Calu3 (cell line): ENCODE results near the gene SHISA6. TPM values are rescaled to one million over a fixed set of nuclear protein-coding genes. Genes with fewer than 3 reads are reported as not detected.

Source experiments
- BruUV-seq: library from RNA; stranded (reverse); fragments of 400-500 nt; replicated peaks from 2 replicates; lab custom pipeline; 2021; lab: Mats Ljungman, UMichigan
- CTCF ChIA-PET: fragments of 300-600 bp; sonication (Branson Sonifier 250); formaldehyde crosslinking; loops from one replicate; lab custom pipeline; 2022; ENCODE audit warnings: antibody characterized with exemption; lab: Charles Lee
- DNase-seq: peaks from one replicate; pipeline ENCODE4 v3.0.0; 2022
- H3K27ac Mint-ChIP-seq: one replicate; pipeline ENCODE4 v1.8.0; 2022; ENCODE audit warnings: mixed read lengths; ENCODE audit not compliant: unreplicated experiment
- H3K27me3 Mint-ChIP-seq: one replicate; pipeline ENCODE4 v1.8.0; 2022; ENCODE audit warnings: mixed read lengths; ENCODE audit not compliant: unreplicated experiment
- H3K36me3 Mint-ChIP-seq: one replicate; pipeline ENCODE4 v1.8.0; 2022; ENCODE audit warnings: mild to moderate bottlenecking, moderate library complexity, mixed read lengths; ENCODE audit not compliant: insufficient read depth, unreplicated experiment
- H3K4me1 Mint-ChIP-seq: one replicate; pipeline ENCODE4 v1.8.0; 2022; ENCODE audit warnings: mild to moderate bottlenecking, low read depth, mixed read lengths; ENCODE audit not compliant: unreplicated experiment
- H3K4me3 Mint-ChIP-seq: one replicate; pipeline ENCODE4 v1.8.0; 2022; ENCODE audit warnings: mild to moderate bottlenecking, low read depth, moderate library complexity, mixed read lengths; ENCODE audit not compliant: unreplicated experiment
- H3K9me3 Mint-ChIP-seq: one replicate; pipeline ENCODE4 v1.8.0; 2022; ENCODE audit warnings: low read depth, mixed read lengths; ENCODE audit not compliant: unreplicated experiment
- intact Hi-C: fragments of 100-400 bp; cut with micrococcal nuclease; formaldehyde crosslinking; loops from one replicate; pipeline ENCODE4 v1.10.0; 2022; ENCODE audit not compliant: unreplicated experiment
- total RNA-seq: library from RNA; stranded (reverse); gene quantifications from 2 replicates; pipeline ENCODE4 v1.2.3, GENCODE V29; 2022
- TF ChIP-seq, protein P1 (sequence below): fragments of 200-600 bp; IDR thresholded peaks from one replicate; pipeline ENCODE4 v1.8.0; 2022; ENCODE audit warnings: antibody characterized with exemption; ENCODE audit not compliant: unreplicated experiment

SHISA6 gene
- total RNA-seq, 1 experiment from 2014 or later = not detected

DNA sequence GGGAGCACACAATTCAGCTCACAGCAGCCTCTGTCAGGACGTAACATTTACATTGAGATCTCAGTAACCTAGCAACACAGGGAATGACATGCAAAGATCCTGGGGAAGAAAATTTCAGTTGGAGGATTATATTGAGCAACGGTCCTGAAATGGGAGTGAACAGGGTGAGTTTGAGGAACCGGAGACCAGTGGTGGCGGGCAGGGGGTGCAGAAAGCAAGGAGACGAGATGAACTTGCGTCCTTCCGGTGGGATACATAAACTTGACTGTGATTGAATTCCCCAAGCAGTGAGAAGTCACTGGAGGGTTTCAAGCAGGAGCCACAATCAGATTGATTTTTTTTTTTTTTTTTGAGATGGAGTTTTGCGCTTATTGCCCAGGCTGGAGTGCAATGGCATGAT lies 51.5 kb downstream of the SHISA6 start:
- TF ChIP-seq, protein P1, sequence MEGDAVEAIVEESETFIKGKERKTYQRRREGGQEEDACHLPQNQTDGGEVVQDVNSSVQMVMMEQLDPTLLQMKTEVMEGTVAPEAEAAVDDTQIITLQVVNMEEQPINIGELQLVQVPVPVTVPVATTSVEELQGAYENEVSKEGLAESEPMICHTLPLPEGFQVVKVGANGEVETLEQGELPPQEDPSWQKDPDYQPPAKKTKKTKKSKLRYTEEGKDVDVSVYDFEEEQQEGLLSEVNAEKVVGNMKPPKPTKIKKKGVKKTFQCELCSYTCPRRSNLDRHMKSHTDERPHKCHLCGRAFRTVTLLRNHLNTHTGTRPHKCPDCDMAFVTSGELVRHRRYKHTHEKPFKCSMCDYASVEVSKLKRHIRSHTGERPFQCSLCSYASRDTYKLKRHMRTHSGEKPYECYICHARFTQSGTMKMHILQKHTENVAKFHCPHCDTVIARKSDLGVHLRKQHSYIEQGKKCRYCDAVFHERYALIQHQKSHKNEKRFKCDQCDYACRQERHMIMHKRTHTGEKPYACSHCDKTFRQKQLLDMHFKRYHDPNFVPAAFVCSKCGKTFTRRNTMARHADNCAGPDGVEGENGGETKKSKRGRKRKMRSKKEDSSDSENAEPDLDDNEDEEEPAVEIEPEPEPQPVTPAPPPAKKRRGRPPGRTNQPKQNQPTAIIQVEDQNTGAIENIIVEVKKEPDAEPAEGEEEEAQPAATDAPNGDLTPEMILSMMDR = no peak
- CTCF ChIA-PET = no interaction called here
- intact Hi-C loops = no loop called here
- Mint-ChIP-seq H3K27ac (no peak overlapping the region), H3K27me3 (no peaks in the 10 kb centered on the region), H3K4me1 (no peaks in the 10 kb centered on the region), H3K36me3 (no peaks in the 10 kb centered on the region), H3K4me3 (no peak overlapping the region), H3K9me3 (peaks cover 11% of the 10 kb centered on the region)
- no peak for DNase-seq
- no TSS peak for BruUV-seq

DNA sequence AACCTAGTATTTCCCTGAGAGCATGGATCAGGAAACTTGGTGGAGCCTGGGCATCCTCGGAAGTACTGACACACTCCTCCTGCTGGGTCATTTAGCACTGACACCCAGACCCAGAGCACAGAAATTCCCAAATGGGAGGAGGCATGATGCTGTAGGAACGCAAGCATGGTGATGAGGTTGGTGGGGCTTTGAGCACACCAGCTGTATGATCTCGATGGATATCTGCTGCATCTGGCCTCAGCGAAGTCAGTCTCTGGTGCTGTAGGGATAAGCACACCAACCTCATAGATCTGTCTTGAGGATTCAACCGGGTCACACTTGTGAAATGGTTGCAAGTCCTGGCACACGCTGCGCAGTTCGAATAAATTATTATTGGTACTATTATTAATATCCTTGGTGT lies 52.5 kb downstream of the SHISA6 start:
- Mint-ChIP-seq H3K9me3 (peaks cover 12% of the 10 kb centered on the region), H3K36me3 (no peaks in the 10 kb centered on the region)

DNA sequence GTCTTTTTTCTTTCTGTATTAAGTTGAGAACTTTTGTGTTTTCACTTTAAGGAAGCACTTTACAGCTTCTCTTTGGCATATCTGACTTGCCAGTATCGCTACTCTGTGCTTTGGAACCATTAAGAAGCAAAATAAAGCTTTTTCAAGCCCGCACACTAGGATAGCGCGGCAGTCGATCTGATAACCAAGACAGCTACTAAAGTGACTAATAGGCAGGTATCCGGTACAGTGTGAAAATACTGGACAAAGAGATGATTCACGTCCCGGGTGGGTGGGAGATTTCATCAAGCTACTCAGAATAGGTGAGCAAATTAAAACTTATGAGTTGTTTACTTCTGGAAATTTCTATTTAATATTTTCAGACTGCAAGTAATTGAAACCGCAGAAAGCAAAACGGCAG lies 53.8 kb downstream of the SHISA6 start:
- no peak for DNase-seq
- Mint-ChIP-seq H3K9me3 (peaks cover 12% of the 10 kb centered on the region), H3K4me1 (no peaks in the 10 kb centered on the region), H3K27me3 (no peaks in the 10 kb centered on the region), H3K27ac (no peak overlapping the region), H3K4me3 (no peak overlapping the region), H3K36me3 (no peaks in the 10 kb centered on the region)
- BruUV-seq = no TSS peak
- CTCF ChIA-PET = no interaction called here
- intact Hi-C loops = no loop called here
- TF ChIP-seq, protein P1 = no peak

More for the DNA sequence above, 52.5 kb downstream of the SHISA6 start:
- TF ChIP-seq, protein P1 = no peak
- DNase-seq = no peak
- CTCF ChIA-PET = no interaction called here
- H3K27me3 Mint-ChIP-seq = no peaks in the 10 kb centered on the region
- BruUV-seq = no TSS peak
- H3K4me3 Mint-ChIP-seq = no peak overlapping the region
- intact Hi-C loops = no loop called here
- H3K27ac Mint-ChIP-seq = no peak overlapping the region
- no peaks in the 10 kb centered on the region for H3K4me1 Mint-ChIP-seq

DNA sequence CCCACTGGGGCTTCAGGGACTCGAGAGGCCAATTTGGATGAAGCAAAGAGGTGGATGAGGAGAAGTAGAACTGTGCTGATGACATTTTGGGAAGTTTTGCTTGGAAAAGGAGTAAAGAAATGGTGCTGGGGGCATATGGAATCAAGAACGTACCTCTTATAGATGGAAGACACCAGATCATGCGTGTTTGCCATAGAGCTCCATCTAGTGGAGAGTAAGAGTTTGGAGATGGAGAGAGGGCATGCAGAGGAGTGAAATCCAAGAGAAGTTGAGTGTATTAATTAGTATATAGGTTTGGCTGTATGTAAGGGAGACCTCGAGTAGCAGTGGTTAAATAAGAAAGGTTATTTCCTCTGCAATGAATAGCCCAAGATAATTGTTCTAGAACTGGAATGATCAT lies 56.0 kb downstream of the SHISA6 start:
- H3K4me3 Mint-ChIP-seq = no peak overlapping the region
- CTCF ChIA-PET = interaction anchor here (1.4 kb wide), 1 partner anchor 347 kb away, joined by 4 read pairs; no protein-coding TSS in a partner anchor
- no peak for DNase-seq
- H3K4me1 Mint-ChIP-seq = no peaks in the 10 kb centered on the region
- H3K9me3 Mint-ChIP-seq = peaks cover 10% of the 10 kb centered on the region
- no TSS peak for BruUV-seq
- no peaks in the 10 kb centered on the region for H3K27me3 Mint-ChIP-seq
- intact Hi-C loops = no loop called here
- H3K36me3 Mint-ChIP-seq = no peaks in the 10 kb centered on the region
- H3K27ac Mint-ChIP-seq = no peak overlapping the region
- TF ChIP-seq, protein P1 = no peak
